Subcutaneous adipose tissue (tissue), 4 donors: ENCODE data around the gene ETV3L. TPM values are rescaled to one million over a fixed set of nuclear protein-coding genes. Genes with fewer than 3 reads are reported as not detected.

Experiments used
- CTCF ChIP-seq: fragments of 450-650 bp; IDR thresholded peaks from one replicate; pipeline ENCODE4 v1.5.1; 2016; ENCODE audit warnings: low read depth, mild to moderate bottlenecking, control low read depth, antibody characterized with exemption, moderate library complexity
- total RNA-seq, 4 donors: library from RNA; depleted of rRNA; stranded (reverse); fragments of >200 nt; gene quantifications; one replicate each; pipeline ENCODE4 v1.1.0, GENCODE V29; 2016

ETV3L gene
- total RNA-seq, 4 donors from 2014 or later, result not detected

GRCh38 chr1:157115851-157116736, 16.5 kb upstream of the ETV3L start:
- TF ChIP-seq CTCF, result no peak

GRCh38 chr1:157115429-157115838, 15.8 kb upstream of the ETV3L start:
- TF ChIP-seq CTCF, result no peak

DNA sequence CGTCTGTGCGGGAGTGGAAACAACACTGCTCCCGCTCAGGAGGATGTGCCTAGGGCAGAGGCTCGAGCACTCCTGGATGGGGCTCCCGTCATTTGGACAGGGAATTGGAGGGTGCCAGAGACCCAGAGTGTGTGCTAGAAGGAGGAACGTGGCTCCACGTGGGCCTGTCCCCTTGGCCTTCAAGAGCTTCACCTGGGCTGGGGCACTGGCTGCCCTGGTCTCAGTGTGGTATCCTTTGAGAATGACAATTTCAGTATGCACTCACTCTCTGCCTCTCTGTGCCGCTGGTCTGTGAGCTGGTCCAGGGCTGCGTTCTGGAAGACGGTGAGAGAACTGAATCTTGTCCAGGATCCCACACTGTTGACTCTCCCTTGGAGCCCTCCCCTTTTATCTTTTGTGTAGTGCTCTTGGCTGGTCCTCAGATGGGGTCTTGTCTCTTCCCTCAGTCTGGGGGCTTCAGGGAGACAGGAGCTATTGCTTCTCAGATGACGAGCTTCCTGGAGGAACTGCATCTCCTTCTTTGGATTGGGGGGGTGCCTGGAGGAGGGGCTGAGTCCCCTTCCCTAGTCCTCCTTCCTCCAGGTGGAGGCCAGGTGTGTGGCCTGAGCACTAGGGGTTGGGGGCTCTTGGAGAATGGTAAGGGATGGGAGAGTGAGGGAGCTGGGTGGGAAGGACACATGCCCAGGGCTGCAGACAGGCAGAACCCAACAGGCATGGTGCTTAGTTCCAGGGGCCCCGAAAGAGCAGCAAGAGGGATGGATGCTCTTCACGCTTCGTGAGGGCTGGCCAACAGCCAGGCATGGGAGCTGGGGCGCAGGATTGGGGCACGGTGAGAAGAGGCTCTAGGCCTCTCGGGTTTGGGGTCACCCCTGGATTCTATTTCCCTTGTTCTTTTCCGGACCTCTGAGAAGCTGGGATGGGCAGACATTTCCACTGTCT, 14.8 kb upstream of the ETV3L start:
- TF ChIP-seq CTCF, result no peak

GRCh38 chr1:157113631-157114030, 14.0 kb upstream of the ETV3L start:
- no peak for TF ChIP-seq CTCF

DNA sequence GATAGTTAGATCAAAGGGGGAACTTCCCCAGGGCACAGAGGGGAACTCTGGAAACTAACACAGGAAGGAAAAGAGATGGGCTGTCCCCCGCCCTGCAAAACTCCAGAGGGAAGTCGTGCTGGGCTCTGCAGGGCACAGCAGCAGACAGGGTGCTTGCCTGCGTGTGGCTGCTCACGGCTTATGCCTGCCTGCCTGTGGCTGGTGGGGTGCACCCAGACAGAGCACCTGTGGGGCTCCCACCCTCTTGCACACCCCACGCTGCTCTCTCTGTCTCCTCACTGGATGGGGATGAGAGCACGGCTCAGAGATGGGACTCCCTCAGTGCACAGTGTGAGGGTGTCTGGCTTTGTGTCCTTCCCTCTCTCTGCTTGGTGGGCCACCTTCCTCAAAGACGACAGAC, 13.5 kb upstream of the ETV3L start:
- TF ChIP-seq CTCF, result no peak

DNA sequence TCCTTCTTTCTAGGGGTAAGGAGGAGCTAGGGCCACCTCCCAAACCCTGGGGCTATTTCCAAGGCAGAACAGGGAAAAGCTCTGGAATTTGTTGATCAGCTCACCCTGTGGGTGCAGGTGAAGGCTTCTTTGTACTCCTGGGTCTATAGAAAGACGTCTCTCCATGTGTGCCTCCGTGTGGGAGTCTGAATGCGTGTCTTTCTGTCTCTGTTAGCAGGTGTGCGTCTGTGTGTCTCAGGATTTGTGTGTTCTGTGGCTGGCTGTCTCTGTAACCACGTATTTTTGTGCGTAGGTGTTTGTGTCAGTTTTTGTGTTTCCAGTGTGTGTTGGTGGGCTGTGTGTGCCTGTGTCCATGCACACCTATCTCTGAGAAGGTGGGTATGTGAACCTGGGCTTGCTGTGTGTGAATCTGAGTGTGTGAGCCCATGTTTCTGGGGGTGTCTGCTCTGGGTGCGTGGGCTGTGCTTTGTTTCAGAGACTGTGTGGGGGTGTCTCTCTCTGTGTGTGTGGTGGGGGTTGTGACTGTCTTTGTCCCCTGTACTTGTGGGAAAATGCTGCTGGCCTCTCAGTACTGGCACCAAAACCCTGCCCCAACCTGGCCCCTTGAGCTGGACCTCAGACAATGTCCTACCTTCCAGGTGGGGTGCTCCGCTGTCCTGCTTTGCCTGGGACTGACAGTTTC, 12.7 kb upstream of the ETV3L start:
- TF ChIP-seq CTCF, result no peak
